H1 (cell line): ENCODE data around the gene IFT20. TPM values are rescaled to one million over a fixed set of nuclear protein-coding genes. Genes with fewer than 3 reads are reported as not detected.

ENCODE experiments used
- CTCF ChIA-PET: fragments of 300-600 bp; sonication (Branson Sonifier 250); formaldehyde crosslinking; loops from one replicate; lab custom pipeline; 2021; ENCODE audit not compliant: partially characterized antibody; lab: Charles Lee
- POLR2A ChIA-PET: fragments of 300-600 bp; sonication (Branson Sonifier 250); formaldehyde crosslinking; loops from one replicate; lab custom pipeline; 2021; ENCODE audit warnings: inconsistent platforms; ENCODE audit not compliant: partially characterized antibody; lab: Charles Lee
- DNase-seq, 2 experiments: peaks; one replicate each; pipeline versions ENCODE4 v3.0.0 to v3.0.0-alpha.2; 2010 to 2022; ENCODE audit warnings: low spot score in 2 of 2, low read depth in 1 of 2, mixed read lengths in 1 of 2
- FAIRE-seq: peaks from 2 replicates; lab custom pipeline; 2011; peaks lifted over from hg19 to GRCh38; lab: Jason Lieb, UNC
- H2AFZ ChIP-seq: 2 replicates; pipeline ENCODE4 v1.8.1; 2012; ENCODE audit warnings: low read length, inconsistent platforms
- H2AK5ac ChIP-seq: 2 replicates; pipeline ENCODE4 v1.6.1; 2013; ENCODE audit warnings: low read depth, low read length
- H2BK120ac ChIP-seq: replicated peaks from 2 replicates; pipeline ENCODE3; 2013; ENCODE audit warnings: low read depth, low read length, inconsistent platforms
- H2BK12ac ChIP-seq: 2 replicates; pipeline ENCODE4 v1.6.1; 2013; ENCODE audit warnings: low read depth, low read length
- H2BK15ac ChIP-seq: 2 replicates; pipeline ENCODE4 v1.6.1; 2013; ENCODE audit warnings: low read length
- H2BK20ac ChIP-seq: 2 replicates; pipeline ENCODE4 v1.6.1; 2013; ENCODE audit warnings: low read length
- H2BK5ac ChIP-seq: 2 replicates; pipeline ENCODE4 v1.6.1; 2013; ENCODE audit warnings: low read depth, low read length
- H3K14ac ChIP-seq: 2 replicates; pipeline ENCODE4 v1.6.1; 2013; ENCODE audit warnings: inconsistent platforms; ENCODE audit not compliant: insufficient read length
- H3K18ac ChIP-seq: 2 replicates; pipeline ENCODE4 v1.6.1; 2013; ENCODE audit warnings: low read length; ENCODE audit errors: extremely low read depth
- H3K23ac ChIP-seq: 2 replicates; pipeline ENCODE4 v1.6.1; 2013; ENCODE audit warnings: inconsistent platforms; ENCODE audit not compliant: insufficient read length
- H3K23me2 ChIP-seq: 2 replicates; pipeline ENCODE4 v1.6.1; 2013; ENCODE audit warnings: low read depth, low read length
- H3K27ac ChIP-seq: 2 replicates; pipeline ENCODE4 v1.6.1; 2011; ENCODE audit warnings: low read depth, low read length, inconsistent platforms
- H3K27me3 ChIP-seq, 4 experiments: replicated peaks in 1 of 4; 1 replicate in 1 of 4; 2 replicates in 3 of 4; pipeline versions ENCODE4 v1.6.1 to v1.8.1; 2011 to 2013; ENCODE audit warnings: low read length in 3 of 4, mild to moderate bottlenecking in 3 of 4, inconsistent platforms in 2 of 4, mixed read lengths in 2 of 4, moderate library complexity in 1 of 4; ENCODE audit not compliant: control insufficient read depth in 3 of 4, insufficient read depth in 3 of 4; ENCODE audit errors: extremely low read depth in 1 of 4
- H3K36me3 ChIP-seq, 4 experiments: 2 replicates each; pipeline versions ENCODE4 v1.6.1 to v1.8.1; 2011 to 2013; ENCODE audit warnings: mild to moderate bottlenecking in 4 of 4, low read length in 3 of 4, moderate library complexity in 2 of 4, control low read depth in 1 of 4, inconsistent platforms in 1 of 4; ENCODE audit not compliant: insufficient read depth in 4 of 4, control insufficient read depth in 2 of 4
- H3K4ac ChIP-seq: replicated peaks from 2 replicates; pipeline ENCODE3; 2013; ENCODE audit warnings: low read length, low read depth, mixed read lengths, inconsistent platforms; ENCODE audit not compliant: insufficient read length
- H3K4me1 ChIP-seq, 4 experiments: replicated peaks in 1 of 4; 1 replicate in 1 of 4; 2 replicates in 3 of 4; pipeline versions ENCODE4 v1.6.1 to v1.8.1; 2011 to 2013; ENCODE audit warnings: low read length in 3 of 4, inconsistent platforms in 2 of 4, mixed read lengths in 1 of 4; ENCODE audit not compliant: insufficient read depth in 4 of 4, control insufficient read depth in 3 of 4
- H3K4me2 ChIP-seq, 2 experiments: 2 replicates each; pipeline versions ENCODE4 v1.6.1 to v1.8.1; 2011 to 2013; ENCODE audit warnings: low read depth in 2 of 2, low read length in 2 of 2, control low read depth in 1 of 2, inconsistent platforms in 1 of 2, mild to moderate bottlenecking in 1 of 2; ENCODE audit not compliant: insufficient read depth in 1 of 2
- H3K4me3 ChIP-seq, 4 experiments: fragments of 200-600, 300-600 bp in 1 of 4; sonication (generic), shearing (Covaris generic), sonication (Bioruptor Twin) in 1 of 4; 2 replicates each; pipeline versions ENCODE4 v1.5.1 to v1.8.1; 2011 to 2016; ENCODE audit warnings: low read length in 4 of 4, low read depth in 3 of 4, control low read depth in 2 of 4, inconsistent platforms in 2 of 4, mild to moderate bottlenecking in 2 of 4, mixed read lengths in 1 of 4, moderate library complexity in 1 of 4; ENCODE audit not compliant: insufficient read depth in 2 of 4; ENCODE audit errors: extremely low read depth in 1 of 4
- H3K56ac ChIP-seq: replicated peaks from 2 replicates; pipeline ENCODE3; 2013; ENCODE audit warnings: low read depth, mild to moderate bottlenecking, mixed read lengths, low read length, inconsistent platforms; ENCODE audit not compliant: insufficient read length
- H3K79me1 ChIP-seq: 2 replicates; pipeline ENCODE4 v1.6.1; 2013; ENCODE audit warnings: low read depth, low read length, control low read depth
- H3K79me2 ChIP-seq, 2 experiments: 2 replicates each; pipeline versions ENCODE4 v1.6.1 to v1.8.1; 2012 to 2013; ENCODE audit warnings: low read length in 2 of 2, mild to moderate bottlenecking in 2 of 2, inconsistent platforms in 1 of 2; ENCODE audit not compliant: insufficient read depth in 2 of 2, control insufficient read depth in 1 of 2
- H3K9ac ChIP-seq, 4 experiments: replicated peaks in 1 of 4; 1 replicate in 1 of 4; 2 replicates in 3 of 4; pipeline versions ENCODE4 v1.6.1 to v1.8.1; 2011 to 2013; ENCODE audit warnings: low read depth in 3 of 4, low read length in 3 of 4, control low read depth in 2 of 4, mild to moderate bottlenecking in 2 of 4, moderate library complexity in 2 of 4, inconsistent platforms in 1 of 4; ENCODE audit errors: extremely low read depth in 1 of 4
- H3K9me3 ChIP-seq, 2 experiments: 2 replicates each; pipeline versions ENCODE4 v1.6.1 to v1.8.1; 2012 to 2013; ENCODE audit warnings: mild to moderate bottlenecking in 2 of 2, moderate library complexity in 2 of 2, control low read depth in 1 of 2, inconsistent platforms in 1 of 2, low read depth in 1 of 2, low read length in 1 of 2, mixed read lengths in 1 of 2; ENCODE audit not compliant: insufficient read depth in 2 of 2
- H4K20me1 ChIP-seq, 2 experiments: replicated peaks in 1 of 2; 2 replicates each; pipeline versions ENCODE3 to v1.8.1; 2011 to 2013; ENCODE audit warnings: inconsistent platforms in 2 of 2, low read length in 2 of 2, mild to moderate bottlenecking in 1 of 2; ENCODE audit not compliant: insufficient read depth in 2 of 2, control insufficient read depth in 1 of 2
- H4K5ac ChIP-seq: 2 replicates; pipeline ENCODE4 v1.6.1; 2013; ENCODE audit warnings: low read length, low read depth, mixed read lengths, inconsistent platforms; ENCODE audit not compliant: insufficient read length
- H4K8ac ChIP-seq: 2 replicates; pipeline ENCODE4 v1.8.0; 2013; ENCODE audit warnings: mild to moderate bottlenecking, moderate library complexity, low read length, inconsistent platforms; ENCODE audit not compliant: insufficient read depth; ENCODE audit errors: extremely low read depth
- H4K91ac ChIP-seq: replicated peaks from 2 replicates; pipeline ENCODE3; 2013; ENCODE audit warnings: low read length, mixed read lengths, inconsistent platforms; ENCODE audit not compliant: insufficient read length
- FOSL1 ChIP-seq: IDR thresholded peaks from 2 replicates; pipeline ENCODE4 v1.6.1; 2011; ENCODE audit warnings: mild to moderate bottlenecking, low read depth, low read length, moderate library complexity; ENCODE audit not compliant: insufficient read depth
- PHF8 ChIP-seq: fragments of 200-600 bp; sonication (generic); conservative IDR thresholded peaks from 2 replicates; pipeline ENCODE4 v1.7.1; 2012; ENCODE audit warnings: low read depth, mild to moderate bottlenecking, inconsistent platforms, low read length, moderate library complexity
- WGBS, 2 experiments: shearing (Covaris generic) in 1 of 2; methylation state at CpG; one replicate each; pipeline versions ENCODE4 v1.1.6 to v1.1.7; 2013 to 2015; ENCODE audit warnings: low lambda C conversion rate in 2 of 2, mixed read lengths in 2 of 2, inconsistent platforms in 1 of 2, low coverage in 1 of 2, missing lambda C conversion rate in 1 of 2; ENCODE audit not compliant: insufficient replicate concordance in 2 of 2, insufficient coverage in 1 of 2, insufficient read length in 1 of 2; ENCODE audit errors: extremely low coverage in 1 of 2, missing lambda C conversion rate in 1 of 2; 5-methylcytosine and 5-hydroxymethylcytosine counted together
- polyA plus RNA-seq, 7 experiments: library from polyadenylated mRNA; depleted of rRNA in 3 of 7; stranded (reverse) in 5 of 7; unstranded in 2 of 7; fragments of >200 nt in 5 of 7; fragments of 200-250 nt in 2 of 7; gene quantifications; 1 replicate in 5 of 7; 2 replicates in 1 of 7; 4 replicates in 1 of 7; pipeline versions ENCODE4 v1.2.1 to v1.2.3, GENCODE V29; 2011 to 2013; ENCODE audit warnings: missing spikeins in 2 of 7, mixed read lengths in 2 of 7
- total RNA-seq: library from RNA; stranded (reverse); fragmentation: NEBNext Ultra II Directional; extraction: Animal tissue kit (Norgen Biotek cat#: 25700); gene quantifications from 2 replicates; pipeline ENCODE4 v1.2.1, GENCODE V29; 2021

IFT20 gene
- total and polyA plus RNA-seq, 2 of the 8 experiments (the other 6 are each of a cell fraction or from before 2014, with no cell fraction given) = 9.0 to 21.0 TPM

- POLR2A ChIA-PET = interaction anchor here (1.1 to 9.7 kb wide), 5 partner anchors 7 to 17 kb away, joined by 3 to 92 read pairs (median 14); partner anchors contain the start of genes POLDIP2 and SEBOX
- TF ChIP-seq FOSL1 (no peak), PHF8 (no peak)
- no peaks in the 10 kb centered on the region for H3K27me3 ChIP-seq
- H3K79me1 ChIP-seq = no peaks in the 10 kb centered on the region
- no peak overlapping the region for H3K4me2 ChIP-seq
- no peak overlapping the region for H3K4me3 ChIP-seq
- H4K91ac ChIP-seq = no peak overlapping the region
- no peak overlapping the region for H2BK120ac ChIP-seq
- no peaks in the 10 kb centered on the region for H3K23me2 ChIP-seq
- no peak overlapping the region for H3K9ac ChIP-seq
- no peak overlapping the region for H4K5ac ChIP-seq
- FAIRE-seq (no peak), DNase-seq (no peak)
- no peak overlapping the region for H3K27ac ChIP-seq
- no peak overlapping the region for H2BK12ac ChIP-seq
- H3K79me2 ChIP-seq = no peaks in the 10 kb centered on the region
- H3K56ac ChIP-seq = no peak overlapping the region
- H3K9me3 ChIP-seq = no peaks in the 10 kb centered on the region
- H3K14ac ChIP-seq = no peak overlapping the region
- no peak overlapping the region for H3K23ac ChIP-seq
- no peak overlapping the region for H3K18ac ChIP-seq
- H3K4ac ChIP-seq = no peak overlapping the region
- H2AK5ac ChIP-seq = no peak overlapping the region
- CTCF ChIA-PET = interaction anchor here (0.7 to 1.4 kb wide), 3 partner anchors 71 to 199 kb away, joined by 3 read pairs; no protein-coding TSS in a partner anchor
- H2BK15ac ChIP-seq = no peak overlapping the region
- H3K4me1 ChIP-seq = peaks cover 0 to 4% (median 0%) of the 10 kb centered on the region in 4 experiments; a peak in 3 of 7 replicates
- H2BK5ac ChIP-seq = no peak overlapping the region
- H3K36me3 ChIP-seq = peaks cover 28 to 66% (median 51%) of the 10 kb centered on the region in 4 experiments
- WGBS, 2 experiments = 95% methylated on average over 3 of the region's 3 CpGs; no CpG with 5 or more reads in 1 of the 2 experiments
- peaks cover 14 to 15% of the 10 kb centered on the region in 2 experiments for H4K20me1 ChIP-seq
- H2AFZ ChIP-seq = no peak overlapping the region
- H2BK20ac ChIP-seq = no peak overlapping the region
- H4K8ac ChIP-seq = no peak overlapping the region
These were observed 13.7 kb upstream of the IFT20 start for GRCh38 chr17:28348979-28349378.
